Epithelial cell of prostate (primary cell): ENCODE data around the gene PPP1R7.

ENCODE experiments used
- DNase-seq: peaks from one replicate; pipeline ENCODE4 v3.0.0-alpha.2; 2011; ENCODE audit warnings: low read depth, low spot score
- H3K27ac ChIP-seq: fragments of 450-650 bp; 2 replicates; pipeline ENCODE4 v1.5.1; 2017; ENCODE audit warnings: mild to moderate bottlenecking

The PPP1R7 gene

GRCh38 chr2:241223211-241224017 is 73.1 kb downstream of the PPP1R7 start:
- DNase-seq = no peak
- no peak overlapping the region for H3K27ac ChIP-seq

GRCh38 chr2:241224018-241224850 is 74.0 kb downstream of the PPP1R7 start:
- no peak overlapping the region for H3K27ac ChIP-seq
- DNase-seq = no peak

GRCh38 chr2:241224851-241225438 is 74.7 kb downstream of the PPP1R7 start:
- no peak for DNase-seq

GRCh38 chr2:241225545-241225944 is 75.3 kb downstream of the PPP1R7 start:
- DNase-seq = no peak
- no peak overlapping the region for H3K27ac ChIP-seq

More at GRCh38 chr2:241224851-241225438, 74.7 kb downstream of the PPP1R7 start:
- no peak overlapping the region for H3K27ac ChIP-seq

- no peak overlapping the region for H3K27ac ChIP-seq
- DNase-seq = no peak
These were observed 75.7 kb downstream of the PPP1R7 start for GRCh38 chr2:241225983-241226382.

- H3K27ac ChIP-seq = no peak overlapping the region
- no peak for DNase-seq
These were observed 76.7 kb downstream of the PPP1R7 start for GRCh38 chr2:241226723-241227572.

GRCh38 chr2:241227594-241227993 is 77.3 kb downstream of the PPP1R7 start:
- H3K27ac ChIP-seq = no peak overlapping the region
- no peak for DNase-seq

GRCh38 chr2:241228081-241228859 is 78.0 kb downstream of the PPP1R7 start:
- H3K27ac ChIP-seq = no peak overlapping the region
- DNase-seq = no peak

GRCh38 chr2:241228860-241229516 is 78.7 kb downstream of the PPP1R7 start:
- no peak overlapping the region for H3K27ac ChIP-seq
- no peak for DNase-seq

- DNase-seq = no peak
- no peak overlapping the region for H3K27ac ChIP-seq
These were observed 79.5 kb downstream of the PPP1R7 start for GRCh38 chr2:241229563-241230401.

- H3K27ac ChIP-seq = no peak overlapping the region
- no peak for DNase-seq
These were observed 80.2 kb downstream of the PPP1R7 start for GRCh38 chr2:241230435-241230834.

- no peak overlapping the region for H3K27ac ChIP-seq
- DNase-seq = no peak
These were observed 82.7 kb downstream of the PPP1R7 start for GRCh38 chr2:241232736-241233575.
